SU-DHL-6 (cell line): ENCODE measurements around the gene INHBA.

Source experiments
- H2AFZ ChIP-seq: fragments of 200-600 bp; sonication (generic); 2 replicates; pipeline ENCODE4 v1.6.1; 2014; ENCODE audit warnings: low read depth, mild to moderate bottlenecking, moderate library complexity, mixed read lengths, antibody characterized with exemption, low read length; ENCODE audit not compliant: severe bottlenecking
- H3F3A ChIP-seq: fragments of 200-600 bp; shearing (Covaris generic); 2 replicates; pipeline ENCODE4 v1.6.0; 2016; ENCODE audit warnings: antibody characterized with exemption, mild to moderate bottlenecking; ENCODE audit not compliant: insufficient read depth
- H3K27ac ChIP-seq: fragments of 200-600 bp; sonication (generic); 2 replicates; pipeline ENCODE4 v1.5.1; 2016; ENCODE audit warnings: low read depth, mild to moderate bottlenecking, low read length, moderate library complexity, mixed read lengths
- H3K27me3 ChIP-seq: fragments of 200-600 bp; sonication (generic), shearing (Covaris generic); 2 replicates; pipeline ENCODE4 v1.6.0; 2014; ENCODE audit warnings: mild to moderate bottlenecking, low read length
- H3K36me3 ChIP-seq: fragments of 200-600 bp; sonication (generic); 2 replicates; pipeline ENCODE4 v1.6.1; 2014; ENCODE audit warnings: mild to moderate bottlenecking, low read length, mixed read lengths
- H3K4me2 ChIP-seq: fragments of 300-600, 200-600 bp; shearing (Covaris generic), sonication (generic); 2 replicates; pipeline ENCODE4 v1.6.0; 2014; ENCODE audit warnings: low read length, low read depth, mild to moderate bottlenecking; ENCODE audit not compliant: poor library complexity, severe bottlenecking
- H3K4me3 ChIP-seq: fragments of 200-600 bp; sonication (generic); 2 replicates; pipeline ENCODE4 v1.5.1; 2014; ENCODE audit warnings: antibody characterized with exemption, low read length, mild to moderate bottlenecking, mixed read lengths; ENCODE audit not compliant: insufficient read depth, poor library complexity, severe bottlenecking
- H3K79me2 ChIP-seq: fragments of 200-600 bp; sonication (generic); 2 replicates; pipeline ENCODE4 v1.6.1; 2014; ENCODE audit warnings: mild to moderate bottlenecking, low read length, moderate library complexity; ENCODE audit not compliant: insufficient read depth
- H3K9ac ChIP-seq: fragments of 200-600 bp; sonication (generic); 2 replicates; pipeline ENCODE4 v1.7.0; 2014; ENCODE audit warnings: mild to moderate bottlenecking, low read length
- H3K9me2 ChIP-seq: fragments of 200-600 bp; sonication (generic); replicated peaks from 2 replicates; pipeline ENCODE4 v1.6.1; 2014; ENCODE audit warnings: low read length; ENCODE audit not compliant: insufficient read depth
- H3K9me3 ChIP-seq: fragments of 200-600 bp; sonication (generic); 2 replicates; pipeline ENCODE4 v1.6.1; 2014; ENCODE audit warnings: low read length, mixed read lengths; ENCODE audit not compliant: insufficient read depth
- H4K20me1 ChIP-seq: fragments of 200-600 bp; sonication (generic); 2 replicates; pipeline ENCODE4 v1.6.1; 2014; ENCODE audit warnings: low read depth, mild to moderate bottlenecking, antibody characterized with exemption, low read length, moderate library complexity, mixed read lengths
- EZH2phosphoT487 ChIP-seq: fragments of 200-600 bp; sonication (generic), shearing (Covaris generic); conservative IDR thresholded peaks from 2 replicates; pipeline ENCODE4 v1.6.1; 2018; ENCODE audit warnings: mild to moderate bottlenecking, antibody characterized with exemption, low read length, moderate library complexity, mixed read lengths
- TF ChIP-seq, protein P1 (sequence below): fragments of 200-600 bp; sonication (generic); IDR thresholded peaks from one replicate; pipeline ENCODE4 v1.5.1; 2017; ENCODE audit warnings: antibody characterized with exemption, mild to moderate bottlenecking, low read length, moderate library complexity; ENCODE audit not compliant: insufficient read depth, poor library complexity, severe bottlenecking

Gene INHBA

DNA sequence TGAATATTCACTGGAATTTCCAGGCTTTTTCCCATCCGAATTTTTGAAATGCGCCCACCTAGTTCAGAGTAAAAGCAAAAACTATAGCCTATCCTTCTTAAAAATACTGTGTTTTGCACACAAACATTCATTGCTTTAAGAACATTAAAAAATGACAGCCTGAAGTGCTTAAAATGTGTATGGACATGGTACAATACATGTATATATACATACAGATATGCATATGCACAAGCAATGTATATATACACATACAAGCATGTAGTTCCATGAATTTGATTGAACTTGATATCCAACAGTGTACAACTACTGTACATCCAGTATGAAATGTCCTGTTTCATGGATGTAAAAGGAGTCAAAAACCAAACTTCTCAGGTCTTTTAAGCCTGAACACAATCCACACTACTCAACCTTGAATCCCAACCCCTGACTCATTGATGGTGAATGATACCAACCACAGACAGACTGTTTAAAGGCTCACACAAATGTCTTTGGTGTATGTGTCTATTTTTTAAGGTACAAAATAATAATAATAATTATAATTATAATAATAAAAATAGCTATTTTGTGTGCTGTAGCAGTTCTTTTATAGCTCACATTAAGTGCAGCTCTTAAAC is 14.8 kb downstream of the INHBA start:
- H4K20me1 ChIP-seq, result no peaks in the 10 kb centered on the region
- TF ChIP-seq, protein P1, sequence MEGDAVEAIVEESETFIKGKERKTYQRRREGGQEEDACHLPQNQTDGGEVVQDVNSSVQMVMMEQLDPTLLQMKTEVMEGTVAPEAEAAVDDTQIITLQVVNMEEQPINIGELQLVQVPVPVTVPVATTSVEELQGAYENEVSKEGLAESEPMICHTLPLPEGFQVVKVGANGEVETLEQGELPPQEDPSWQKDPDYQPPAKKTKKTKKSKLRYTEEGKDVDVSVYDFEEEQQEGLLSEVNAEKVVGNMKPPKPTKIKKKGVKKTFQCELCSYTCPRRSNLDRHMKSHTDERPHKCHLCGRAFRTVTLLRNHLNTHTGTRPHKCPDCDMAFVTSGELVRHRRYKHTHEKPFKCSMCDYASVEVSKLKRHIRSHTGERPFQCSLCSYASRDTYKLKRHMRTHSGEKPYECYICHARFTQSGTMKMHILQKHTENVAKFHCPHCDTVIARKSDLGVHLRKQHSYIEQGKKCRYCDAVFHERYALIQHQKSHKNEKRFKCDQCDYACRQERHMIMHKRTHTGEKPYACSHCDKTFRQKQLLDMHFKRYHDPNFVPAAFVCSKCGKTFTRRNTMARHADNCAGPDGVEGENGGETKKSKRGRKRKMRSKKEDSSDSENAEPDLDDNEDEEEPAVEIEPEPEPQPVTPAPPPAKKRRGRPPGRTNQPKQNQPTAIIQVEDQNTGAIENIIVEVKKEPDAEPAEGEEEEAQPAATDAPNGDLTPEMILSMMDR, result no peak
- TF ChIP-seq EZH2phosphoT487, result no peak
- no peak overlapping the region for H3K9ac ChIP-seq
- no peak overlapping the region for H3K4me2 ChIP-seq
- no peaks in the 10 kb centered on the region for H3K79me2 ChIP-seq
- H3K27ac ChIP-seq, result no peak overlapping the region
- no peaks in the 10 kb centered on the region for H3K9me3 ChIP-seq
- H3F3A ChIP-seq, result no peaks in the 10 kb centered on the region
- no peaks in the 10 kb centered on the region for H3K9me2 ChIP-seq
- H2AFZ ChIP-seq, result no peak overlapping the region
- H3K4me3 ChIP-seq, result no peak overlapping the region
- no peaks in the 10 kb centered on the region for H3K27me3 ChIP-seq
- H3K36me3 ChIP-seq, result no peaks in the 10 kb centered on the region

DNA sequence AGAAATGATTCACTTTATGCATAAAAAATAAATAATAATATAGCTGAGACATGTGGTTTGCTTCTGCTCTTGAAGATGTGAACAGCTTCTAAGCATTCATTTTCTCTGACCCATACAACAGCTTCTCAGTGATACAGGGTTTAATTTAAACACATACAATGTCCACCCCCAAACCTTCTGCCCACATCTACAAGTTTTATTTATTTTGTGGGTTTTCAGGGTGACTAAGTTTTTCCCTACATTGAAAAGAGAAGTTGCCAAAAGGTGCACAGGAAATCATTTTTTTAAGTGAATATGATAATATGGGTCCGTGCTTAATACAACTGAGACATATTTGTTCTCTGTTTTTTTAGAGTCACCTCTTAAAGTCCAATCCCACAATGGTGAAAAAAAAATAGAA is 17.2 kb downstream of the INHBA start:
- H3K79me2 ChIP-seq, result no peaks in the 10 kb centered on the region
- H3K27me3 ChIP-seq, result no peaks in the 10 kb centered on the region
- no peaks in the 10 kb centered on the region for H3K36me3 ChIP-seq
- H3K4me2 ChIP-seq, result peak overlapping the region; percentile 7
- no peak overlapping the region for H3K27ac ChIP-seq
- no peak overlapping the region for H3K9ac ChIP-seq
- no peaks in the 10 kb centered on the region for H3F3A ChIP-seq
- no peaks in the 10 kb centered on the region for H4K20me1 ChIP-seq
- TF ChIP-seq, protein P1, result no peak
- no peak for TF ChIP-seq EZH2phosphoT487
- H2AFZ ChIP-seq, result no peak overlapping the region
- no peaks in the 10 kb centered on the region for H3K9me3 ChIP-seq
- no peak overlapping the region for H3K4me3 ChIP-seq
- no peaks in the 10 kb centered on the region for H3K9me2 ChIP-seq

DNA sequence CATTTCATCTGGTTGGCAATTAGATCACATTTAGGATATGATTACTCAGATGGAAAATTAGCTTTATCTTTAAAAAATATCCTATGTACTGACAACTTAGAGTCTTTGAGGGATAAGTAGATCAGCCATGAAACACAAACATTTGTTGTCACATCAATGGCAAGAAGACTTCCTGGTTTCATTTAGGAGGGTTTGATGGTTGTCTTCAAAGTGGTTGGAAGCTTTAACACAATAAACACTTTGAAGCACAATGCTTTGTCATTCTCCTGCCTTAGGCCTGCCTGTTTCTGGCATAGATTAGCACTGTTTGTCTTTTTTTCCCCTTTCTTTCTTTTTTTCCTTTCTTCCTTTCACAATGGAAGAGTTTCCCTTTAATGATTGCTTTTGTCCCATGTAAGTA is 20.5 kb downstream of the INHBA start:
- H3K27ac ChIP-seq, result no peak overlapping the region
- H3K36me3 ChIP-seq, result no peaks in the 10 kb centered on the region
- H2AFZ ChIP-seq, result no peak overlapping the region
- H3K9me3 ChIP-seq, result no peaks in the 10 kb centered on the region
- H3K79me2 ChIP-seq, result no peaks in the 10 kb centered on the region
- TF ChIP-seq, protein P1, result no peak
- TF ChIP-seq EZH2phosphoT487, result no peak
- no peaks in the 10 kb centered on the region for H3F3A ChIP-seq
- no peaks in the 10 kb centered on the region for H3K9me2 ChIP-seq
- H3K4me3 ChIP-seq, result no peak overlapping the region
- H3K27me3 ChIP-seq, result no peaks in the 10 kb centered on the region
- no peaks in the 10 kb centered on the region for H4K20me1 ChIP-seq
- no peak overlapping the region for H3K4me2 ChIP-seq
- H3K9ac ChIP-seq, result no peak overlapping the region
